ENCODE results near the gene TAF4B.
"Not testable (repeated sequence)": the region's sequence is repeated elsewhere in the genome, so short reads cannot be mapped to it uniquely, and the experiment has no call there.

TAF4B gene

GRCh38 chr18:26225022-26225693 lies 1.1 kb upstream of the TAF4B start:
- Mint-ChIP-seq H3K27ac (peak overlapping the region; percentile 97), H3K36me3 (ENCODE audit: low read depth) (peaks cover 2% of the 10 kb centered on the region), H3K4me1 (ENCODE audit: low read depth) (peaks cover 29% of the 10 kb centered on the region)

GRCh38 chr18:26225915-26226228 lies 373 bp upstream of the TAF4B start:
- H3K27ac Mint-ChIP-seq: peak overlapping the region; percentile 97
- peaks cover 32% of the 10 kb centered on the region for H3K4me1 Mint-ChIP-seq (ENCODE audit: low read depth)
- peaks cover 4% of the 10 kb centered on the region for H3K36me3 Mint-ChIP-seq (ENCODE audit: low read depth)
- peaks cover 7% of the 10 kb centered on the region for H3K27me3 Mint-ChIP-seq (ENCODE audit: low read depth)
- DNase-seq (ENCODE audit: low spot score): no peak
- peak overlapping the region; percentile 95 for H3K4me3 Mint-ChIP-seq
- H3K9me3 Mint-ChIP-seq: no peaks in the 10 kb centered on the region

More at GRCh38 chr18:26225022-26225693, 1.1 kb upstream of the TAF4B start:
- Mint-ChIP-seq H3K27me3 (ENCODE audit: low read depth) (peaks cover 7% of the 10 kb centered on the region), H3K4me3 (peak overlapping the region; percentile 95), H3K9me3 (no peaks in the 10 kb centered on the region)
- no peak for DNase-seq (ENCODE audit: low spot score)

DNA sequence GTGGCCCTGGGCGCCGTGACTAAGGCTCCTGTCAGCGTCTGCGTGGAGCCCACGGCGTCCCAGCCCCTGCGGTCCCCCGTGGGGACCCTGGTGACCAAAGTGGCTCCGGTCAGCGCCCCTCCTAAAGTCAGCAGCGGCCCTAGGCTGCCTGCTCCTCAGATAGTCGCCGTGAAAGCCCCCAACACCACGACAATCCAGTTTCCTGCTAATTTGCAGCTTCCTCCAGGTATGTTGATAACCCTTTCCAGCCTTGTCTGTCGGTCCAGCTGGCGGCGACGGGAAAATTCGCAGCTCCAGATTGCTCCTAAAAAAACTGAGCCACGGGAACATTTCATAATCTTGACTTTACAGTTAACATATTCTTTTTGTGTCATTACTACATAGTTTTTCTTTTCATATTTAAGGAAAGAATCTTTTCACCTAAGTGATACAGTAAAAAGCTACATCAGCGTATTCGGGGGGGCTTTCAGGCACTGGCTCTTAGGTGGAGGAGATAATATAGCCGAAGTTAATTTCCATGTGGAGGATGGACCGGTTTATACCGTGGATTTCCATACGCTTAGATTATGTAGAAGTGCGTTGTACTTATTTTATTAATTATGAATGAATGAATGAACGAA lies 916 bp downstream of the TAF4B start:
- Mint-ChIP-seq H3K36me3 (ENCODE audit: low read depth) (peaks cover 4% of the 10 kb centered on the region), H3K27ac (peak overlapping the region; percentile 95), H3K27me3 (ENCODE audit: low read depth) (peaks cover 3% of the 10 kb centered on the region), H3K9me3 (no peaks in the 10 kb centered on the region), H3K4me3 (peak overlapping the region; percentile 94), H3K4me1 (ENCODE audit: low read depth) (peaks cover 32% of the 10 kb centered on the region)
- DNase-seq (ENCODE audit: low spot score): no peak

DNA sequence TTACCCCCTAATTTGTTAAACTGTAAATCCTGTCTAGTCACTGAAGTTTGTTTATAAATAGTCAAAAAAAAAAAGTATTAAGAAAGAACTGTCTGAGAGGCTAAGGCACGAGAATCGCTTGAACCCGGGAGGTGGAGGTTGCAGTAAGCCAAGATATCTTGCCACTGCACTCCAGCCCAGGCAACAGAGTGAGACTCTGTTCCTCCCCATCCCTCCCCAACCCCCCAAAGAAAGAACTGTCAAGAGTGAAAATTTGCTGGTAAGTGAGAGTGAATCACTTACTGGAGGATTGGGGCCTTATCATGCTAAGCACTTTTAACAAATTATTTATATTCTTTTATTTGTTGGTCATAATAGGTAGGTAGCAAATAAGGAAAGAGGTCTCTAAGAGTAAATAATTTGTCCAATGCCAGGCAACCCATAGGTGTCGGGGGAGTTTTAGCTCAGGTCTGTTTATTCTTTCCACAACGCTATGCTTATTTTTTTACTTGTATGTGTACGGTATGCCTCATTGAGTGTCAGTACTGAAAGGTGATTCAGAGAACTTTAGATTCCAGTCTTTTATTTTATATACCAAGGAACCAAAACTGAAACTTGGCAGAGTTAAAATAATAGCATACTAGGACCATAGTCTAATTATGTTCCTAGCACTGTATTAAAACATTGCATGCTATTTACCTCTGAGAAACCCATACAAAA lies 2.5 kb downstream of the TAF4B start:
- peaks cover 37% of the 10 kb centered on the region for H3K4me1 Mint-ChIP-seq (ENCODE audit: low read depth)
- H3K27ac Mint-ChIP-seq: no peak overlapping the region
- no peaks in the 10 kb centered on the region for H3K9me3 Mint-ChIP-seq
- H3K4me3 Mint-ChIP-seq: peak overlapping the region; percentile 94
- peaks cover 3% of the 10 kb centered on the region for H3K27me3 Mint-ChIP-seq (ENCODE audit: low read depth)
- peaks cover 6% of the 10 kb centered on the region for H3K36me3 Mint-ChIP-seq (ENCODE audit: low read depth)
- DNase-seq (ENCODE audit: low spot score): no peak

DNA sequence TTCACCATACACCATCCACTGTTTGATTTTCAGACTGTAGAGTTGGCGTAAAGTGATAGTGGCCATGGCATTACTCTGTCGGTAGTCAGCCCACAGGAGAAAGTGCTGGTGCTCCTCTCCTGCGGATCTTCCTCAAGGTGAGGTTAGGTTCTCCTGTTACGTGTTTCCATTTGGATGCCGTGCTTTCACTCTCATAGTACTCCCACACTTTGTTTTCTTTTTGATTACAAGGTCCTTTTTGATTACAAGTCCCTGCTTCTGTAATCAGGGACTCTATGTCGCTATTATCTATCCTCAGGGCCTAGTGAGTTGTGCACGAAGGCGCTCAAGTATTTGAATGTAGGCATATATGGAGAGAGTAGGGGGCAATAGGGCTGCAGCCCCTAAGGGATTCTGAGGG lies 4.3 kb downstream of the TAF4B start:
- Mint-ChIP-seq H3K27ac (no peak overlapping the region), H3K4me3 (no peak overlapping the region), H3K9me3 (no peaks in the 10 kb centered on the region), H3K27me3 (ENCODE audit: low read depth) (no peaks in the 10 kb centered on the region), H3K36me3 (ENCODE audit: low read depth) (peaks cover 6% of the 10 kb centered on the region), H3K4me1 (ENCODE audit: low read depth) (peaks cover 35% of the 10 kb centered on the region)
- no peak for DNase-seq (ENCODE audit: low spot score)

- no peak for DNase-seq (ENCODE audit: low spot score)
- Mint-ChIP-seq H3K9me3 (no peaks in the 10 kb centered on the region), H3K4me3 (no peak overlapping the region), H3K4me1 (ENCODE audit: low read depth) (peaks cover 22% of the 10 kb centered on the region), H3K27me3 (ENCODE audit: low read depth) (no peaks in the 10 kb centered on the region), H3K27ac (no peak overlapping the region), H3K36me3 (ENCODE audit: low read depth) (peaks cover 4% of the 10 kb centered on the region)
Observed at GRCh38 chr18:26233208-26233607, 7.0 kb downstream of the TAF4B start.

GRCh38 chr18:26237363-26237762 lies 11.1 kb downstream of the TAF4B start:
- H3K4me3 Mint-ChIP-seq; H3K36me3 Mint-ChIP-seq (ENCODE audit: low read depth); H3K4me1 Mint-ChIP-seq (ENCODE audit: low read depth); H3K27ac Mint-ChIP-seq; H3K27me3 Mint-ChIP-seq (ENCODE audit: low read depth); DNase-seq (ENCODE audit: low spot score): not testable (repeated sequence)
- H3K9me3 Mint-ChIP-seq: peaks cover 18% of the 10 kb centered on the region

DNA sequence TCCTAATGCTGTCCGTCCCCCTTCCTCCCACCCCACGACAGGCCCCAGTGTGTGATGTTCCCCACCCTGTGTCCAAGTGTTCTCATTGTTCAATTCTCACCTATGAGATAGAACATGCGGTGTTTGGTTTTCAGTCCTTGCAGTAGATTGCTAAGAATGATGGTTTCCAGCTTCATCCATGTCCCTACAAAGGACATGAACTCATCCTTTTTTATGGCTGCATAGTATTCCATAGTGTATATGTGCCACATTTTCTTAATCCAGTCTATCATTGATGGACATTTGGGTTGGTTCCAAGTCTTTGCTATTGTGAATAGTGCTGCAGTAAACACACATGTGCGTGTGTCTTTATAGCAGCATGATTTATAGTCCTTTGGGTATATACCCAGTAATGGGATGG lies 12.5 kb downstream of the TAF4B start:
- not testable (repeated sequence) for H3K4me1 Mint-ChIP-seq (ENCODE audit: low read depth); H3K27ac Mint-ChIP-seq
- H3K9me3 Mint-ChIP-seq: peaks cover 31% of the 10 kb centered on the region

GRCh38 chr18:26242392-26242791 lies 16.1 kb downstream of the TAF4B start:
- H3K4me3 Mint-ChIP-seq; H3K4me1 Mint-ChIP-seq (ENCODE audit: low read depth); H3K27ac Mint-ChIP-seq; H3K27me3 Mint-ChIP-seq (ENCODE audit: low read depth); DNase-seq (ENCODE audit: low spot score): not testable (repeated sequence)
- Mint-ChIP-seq H3K36me3 (ENCODE audit: low read depth) (peaks cover 13% of the 10 kb centered on the region), H3K9me3 (peaks cover 46% of the 10 kb centered on the region)

More for the DNA sequence above, 12.5 kb downstream of the TAF4B start:
- H3K27me3 Mint-ChIP-seq (ENCODE audit: low read depth); DNase-seq (ENCODE audit: low spot score); H3K4me3 Mint-ChIP-seq; H3K36me3 Mint-ChIP-seq (ENCODE audit: low read depth): not testable (repeated sequence)

DNA sequence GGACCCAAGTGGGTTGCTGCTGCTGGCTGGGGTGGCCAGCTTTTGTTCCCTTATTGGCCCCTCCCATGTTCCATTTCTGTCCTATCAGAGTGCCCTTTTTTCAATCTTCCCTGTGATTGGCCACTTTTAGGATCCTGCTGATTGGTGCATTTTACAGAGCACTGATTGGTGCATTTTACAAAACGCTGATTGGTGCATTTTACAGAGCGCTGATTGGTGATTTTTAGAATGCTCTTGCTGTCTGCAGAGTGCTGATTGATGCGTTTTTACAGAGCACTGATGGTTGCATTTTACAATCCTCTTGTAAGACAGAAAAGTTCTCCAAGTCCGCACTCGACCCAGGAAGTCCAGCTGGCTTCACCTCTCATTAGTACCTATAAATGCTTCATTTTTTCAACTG lies 19.2 kb downstream of the TAF4B start:
- not testable (repeated sequence) for H3K4me3 Mint-ChIP-seq; H3K27ac Mint-ChIP-seq; H3K27me3 Mint-ChIP-seq (ENCODE audit: low read depth); DNase-seq (ENCODE audit: low spot score); H3K4me1 Mint-ChIP-seq (ENCODE audit: low read depth)
- Mint-ChIP-seq H3K9me3 (peaks cover 42% of the 10 kb centered on the region), H3K36me3 (ENCODE audit: low read depth) (peaks cover 13% of the 10 kb centered on the region)

DNA sequence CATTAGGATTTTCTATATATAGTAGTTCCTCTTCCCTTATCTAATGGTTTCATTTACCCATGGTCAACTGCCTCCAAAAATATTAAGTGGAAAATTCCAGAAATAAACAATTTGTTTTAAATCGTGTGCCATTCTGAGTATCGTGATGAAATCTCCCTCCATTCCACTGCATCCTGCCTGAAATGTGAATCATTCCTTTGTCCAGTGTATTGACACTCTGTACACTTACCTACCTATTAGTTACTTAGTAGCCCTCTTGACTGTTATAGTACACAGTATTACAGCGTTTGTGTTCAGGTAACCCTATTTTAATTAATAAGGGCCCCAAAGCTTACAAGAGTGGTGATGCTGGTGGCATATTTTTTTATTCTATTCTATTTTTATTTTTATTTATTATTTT lies 26.2 kb downstream of the TAF4B start:
- H3K27me3 Mint-ChIP-seq (ENCODE audit: low read depth): no peaks in the 10 kb centered on the region
- no peak for DNase-seq (ENCODE audit: low spot score)
- no peaks in the 10 kb centered on the region for H3K9me3 Mint-ChIP-seq
- H3K27ac Mint-ChIP-seq: no peak overlapping the region
- H3K4me1 Mint-ChIP-seq (ENCODE audit: low read depth): peaks cover 3% of the 10 kb centered on the region
- no peak overlapping the region for H3K4me3 Mint-ChIP-seq
- H3K36me3 Mint-ChIP-seq (ENCODE audit: low read depth): no peaks in the 10 kb centered on the region

DNA sequence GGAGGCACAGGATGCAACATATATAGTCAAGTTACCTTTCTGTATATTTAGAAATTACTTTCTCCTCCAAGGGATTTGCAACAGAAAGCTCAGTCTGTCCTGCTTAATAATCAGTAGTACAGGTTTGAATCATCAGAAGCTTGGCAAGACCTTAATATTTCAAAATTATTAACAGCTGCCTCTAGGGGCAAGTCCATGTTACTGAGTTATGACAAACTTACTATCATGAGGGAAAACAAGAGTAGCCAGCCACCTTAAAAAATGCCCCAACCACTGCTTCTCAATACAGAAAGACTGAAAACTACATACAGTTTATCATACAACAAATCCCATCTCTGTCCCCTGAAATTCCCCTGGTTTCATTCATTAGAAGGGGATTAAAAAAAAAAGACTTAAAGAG lies 28.6 kb downstream of the TAF4B start:
- H3K9me3 Mint-ChIP-seq; H3K4me3 Mint-ChIP-seq; H3K36me3 Mint-ChIP-seq (ENCODE audit: low read depth); H3K27ac Mint-ChIP-seq; H3K27me3 Mint-ChIP-seq (ENCODE audit: low read depth); H3K4me1 Mint-ChIP-seq (ENCODE audit: low read depth); DNase-seq (ENCODE audit: low spot score): not testable (repeated sequence)

DNA sequence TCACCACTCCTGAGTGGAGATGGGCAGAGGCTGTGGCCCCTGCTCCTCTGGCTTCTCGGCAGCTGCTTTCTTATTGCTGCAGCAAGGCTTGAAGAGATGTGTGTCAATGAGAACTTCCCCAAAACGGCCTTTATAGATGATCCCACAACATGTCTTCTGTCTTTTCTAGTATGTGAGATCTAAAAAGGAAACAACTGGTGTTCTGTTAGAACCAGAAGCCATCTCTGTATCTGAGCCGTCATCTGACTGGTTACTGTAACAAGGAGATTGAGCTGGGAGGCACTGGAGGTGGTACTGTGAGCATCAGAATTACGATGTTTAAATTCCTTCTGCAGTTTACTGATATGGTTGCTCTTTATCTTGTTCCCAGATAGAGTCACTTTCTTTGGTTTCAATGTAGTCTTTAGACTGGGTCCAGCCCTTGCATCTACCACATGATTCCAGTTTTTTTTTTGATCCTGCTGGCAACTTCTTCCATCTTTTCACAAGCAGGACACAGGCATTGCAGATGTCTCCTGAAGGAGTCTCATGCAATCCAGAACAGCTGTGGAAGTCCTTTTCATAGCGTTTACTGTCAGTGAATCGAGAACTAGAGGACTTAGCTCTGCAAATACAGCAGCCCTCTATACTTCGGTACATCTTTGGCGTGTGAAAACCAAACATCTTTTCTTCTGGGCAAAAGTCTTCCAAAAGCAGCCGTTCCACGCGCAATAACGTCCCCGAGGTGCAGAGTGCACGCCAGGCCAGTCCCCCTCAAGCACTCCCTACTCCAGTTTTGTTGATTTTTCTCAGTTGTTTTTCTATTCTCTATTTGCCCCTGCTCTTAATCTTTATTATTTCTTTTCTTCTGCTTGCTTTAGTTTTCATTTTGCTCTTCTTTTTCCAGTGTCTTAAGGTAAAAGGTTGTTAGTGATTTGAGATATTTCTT lies 29.7 kb downstream of the TAF4B start:
- no peak overlapping the region for H3K4me3 Mint-ChIP-seq
- no peak for DNase-seq (ENCODE audit: low spot score)
- H3K36me3 Mint-ChIP-seq (ENCODE audit: low read depth): peaks cover 2% of the 10 kb centered on the region
- H3K27me3 Mint-ChIP-seq (ENCODE audit: low read depth): no peaks in the 10 kb centered on the region
- peaks cover 6% of the 10 kb centered on the region for H3K9me3 Mint-ChIP-seq
- peaks cover 3% of the 10 kb centered on the region for H3K4me1 Mint-ChIP-seq (ENCODE audit: low read depth)
- no peak overlapping the region for H3K27ac Mint-ChIP-seq

- H3K4me3 Mint-ChIP-seq: no peak overlapping the region
- no peak for DNase-seq (ENCODE audit: low spot score)
- peaks cover 5% of the 10 kb centered on the region for H3K36me3 Mint-ChIP-seq (ENCODE audit: low read depth)
- H3K4me1 Mint-ChIP-seq (ENCODE audit: low read depth): peaks cover 3% of the 10 kb centered on the region
- H3K27ac Mint-ChIP-seq: no peak overlapping the region
- H3K27me3 Mint-ChIP-seq (ENCODE audit: low read depth): no peaks in the 10 kb centered on the region
- peaks cover 12% of the 10 kb centered on the region for H3K9me3 Mint-ChIP-seq
Observed at GRCh38 chr18:26258711-26259110, 32.5 kb downstream of the TAF4B start.
